ENCODE results near the gene RELA. TPM values are rescaled to one million over a fixed set of nuclear protein-coding genes. Genes with fewer than 3 reads are reported as not detected.

RELA gene
- polyA plus RNA-seq, 1 experiment, result 46.2 TPM

- DNase-seq (ENCODE audit: low read depth), result no peak
- no peaks in the 10 kb centered on the region for H3K27me3 ChIP-seq (ENCODE audit: control insufficient read depth, insufficient read depth, low read length)
- no peak for TF ChIP-seq CTCF (IDR thresholded peaks at IDR 0.05; ENCODE audit: insufficient read depth, low read depth, low read length)
- H3K4me3 ChIP-seq (ENCODE audit: low read depth, low read length), result peak overlapping the region; percentile 9; the same call in 1 of the 2 replicates
- ChIA-PET CTCF (interaction anchor here (1.3 to 1.8 kb wide), 3 partner anchors 9 to 21 kb away, joined by 3 to 4 read pairs (median 3); no protein-coding TSS in a partner anchor), POLR2A (no interaction called here)
- peaks cover 18% of the 10 kb centered on the region for H3K36me3 ChIP-seq (ENCODE audit: control insufficient read depth, insufficient read depth, low read length)
These were observed 15.6 kb downstream of the RELA start for GRCh38 chr11:65646958-65647701.

GRCh38 chr11:65646288-65646957, 16.3 kb downstream of the RELA start:
- no peak for DNase-seq (ENCODE audit: low read depth)
- H3K4me3 ChIP-seq (ENCODE audit: low read depth, low read length), result no peak overlapping the region
- no peaks in the 10 kb centered on the region for H3K27me3 ChIP-seq (ENCODE audit: control insufficient read depth, insufficient read depth, low read length)
- POLR2A ChIA-PET, result no interaction called here
- no peak for TF ChIP-seq CTCF (IDR thresholded peaks at IDR 0.05; ENCODE audit: insufficient read depth, low read depth, low read length)
- H3K36me3 ChIP-seq (ENCODE audit: control insufficient read depth, insufficient read depth, low read length), result peaks cover 20% of the 10 kb centered on the region
- CTCF ChIA-PET, result interaction anchor here (1.3 to 1.8 kb wide), 3 partner anchors 8 to 20 kb away, joined by 3 to 4 read pairs (median 3); no protein-coding TSS in a partner anchor

- ChIA-PET CTCF (interaction anchor here (1.3 to 1.8 kb wide), 2 partner anchors 10 to 20 kb away, joined by 3 to 4 read pairs; no protein-coding TSS in a partner anchor), POLR2A (no interaction called here)
- Histone ChIP-seq H3K36me3 (ENCODE audit: control insufficient read depth, insufficient read depth, low read length) (peaks cover 21% of the 10 kb centered on the region), H3K4me3 (ENCODE audit: low read depth, low read length) (no peak overlapping the region), H3K27me3 (ENCODE audit: control insufficient read depth, insufficient read depth, low read length) (no peaks in the 10 kb centered on the region)
- TF ChIP-seq CTCF (IDR thresholded peaks at IDR 0.05; ENCODE audit: insufficient read depth, low read depth, low read length), result no peak
- DNase-seq (ENCODE audit: low read depth), result no peak
These were observed 17.0 kb downstream of the RELA start for GRCh38 chr11:65645710-65646109.

GRCh38 chr11:65644837-65645236, 17.9 kb downstream of the RELA start:
- no peak for TF ChIP-seq CTCF (IDR thresholded peaks at IDR 0.05; ENCODE audit: insufficient read depth, low read depth, low read length)
- Histone ChIP-seq H3K27me3 (ENCODE audit: control insufficient read depth, insufficient read depth, low read length) (no peaks in the 10 kb centered on the region), H3K36me3 (ENCODE audit: control insufficient read depth, insufficient read depth, low read length) (peaks cover 18% of the 10 kb centered on the region), H3K4me3 (ENCODE audit: low read depth, low read length) (no peak overlapping the region)
- no peak for DNase-seq (ENCODE audit: low read depth)
- CTCF ChIA-PET, result no interaction called here
- POLR2A ChIA-PET, result interaction anchor here (0.5 to 0.6 kb wide), 2 partner anchors 12 to 13 kb away, joined by 5 to 6 read pairs; no protein-coding TSS in a partner anchor

GRCh38 chr11:65643971-65644370, 18.7 kb downstream of the RELA start:
- ChIA-PET CTCF (no interaction called here), POLR2A (no interaction called here)
- no peak for DNase-seq (ENCODE audit: low read depth)

More at GRCh38 chr11:65643971-65644370, 18.7 kb downstream of the RELA start:
- Histone ChIP-seq H3K4me3 (ENCODE audit: low read depth, low read length) (no peak overlapping the region), H3K27me3 (ENCODE audit: control insufficient read depth, insufficient read depth, low read length) (no peaks in the 10 kb centered on the region), H3K36me3 (ENCODE audit: control insufficient read depth, insufficient read depth, low read length) (peaks cover 11% of the 10 kb centered on the region)
- no peak for TF ChIP-seq CTCF (IDR thresholded peaks at IDR 0.05; ENCODE audit: insufficient read depth, low read depth, low read length)

Data from BJ (cell line).